NCI-H1417 (cell line): ENCODE measurements around the gene DCBLD2.
A peak's percentile ranks its signal among the peaks of the same experiment; 100 is the strongest.

Experiments used
- DNase-seq, 3 experiments: peaks; one replicate each; lab custom pipeline; 2025; lab: John Stamatoyannopoulos, UW

DCBLD2 gene

DNA sequence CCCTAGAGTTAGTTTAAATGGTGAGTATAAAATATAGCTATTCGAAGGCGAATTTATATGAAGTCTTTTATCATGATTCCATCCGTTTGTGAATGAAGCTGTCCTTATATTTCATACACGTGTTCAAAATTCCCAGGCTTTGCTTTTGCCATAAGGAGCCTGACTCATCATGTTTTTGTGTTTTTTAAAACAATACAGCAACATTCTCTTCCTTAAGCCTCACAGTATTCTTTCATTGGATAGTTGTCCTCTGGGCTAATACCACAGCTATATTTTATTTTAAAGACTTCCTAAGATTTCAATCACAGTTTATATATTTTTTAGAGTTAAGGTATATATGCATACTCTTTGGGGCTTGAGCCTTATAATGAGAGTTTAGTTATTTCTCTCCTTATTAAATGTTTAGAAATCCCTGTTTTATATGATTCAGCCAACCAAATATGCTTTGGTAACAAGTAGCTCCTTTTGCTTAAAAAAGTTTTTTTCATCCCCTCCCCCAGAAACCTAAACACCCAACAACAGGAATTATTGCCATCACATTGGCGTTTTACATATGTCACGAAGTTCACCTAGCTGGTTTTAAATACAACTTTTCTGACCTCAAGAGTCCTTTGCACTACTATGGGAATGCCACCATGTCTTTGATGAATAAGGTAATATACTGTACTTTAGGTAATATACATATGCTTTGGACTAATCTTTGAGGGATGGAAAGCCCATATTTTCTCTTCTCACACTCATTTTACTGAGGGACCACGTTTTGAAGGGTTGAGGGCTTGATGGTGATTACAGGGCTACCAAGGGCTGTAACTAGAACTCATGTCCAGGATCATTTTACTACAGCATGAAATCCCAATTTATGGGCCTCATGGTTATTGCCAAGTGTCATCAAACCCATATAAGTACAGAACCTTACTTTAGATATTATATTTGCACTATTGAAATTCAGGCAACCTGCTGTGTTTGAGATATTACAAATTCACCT, 109.9 kb downstream of the DCBLD2 start:
- no peak for DNase-seq

DNA sequence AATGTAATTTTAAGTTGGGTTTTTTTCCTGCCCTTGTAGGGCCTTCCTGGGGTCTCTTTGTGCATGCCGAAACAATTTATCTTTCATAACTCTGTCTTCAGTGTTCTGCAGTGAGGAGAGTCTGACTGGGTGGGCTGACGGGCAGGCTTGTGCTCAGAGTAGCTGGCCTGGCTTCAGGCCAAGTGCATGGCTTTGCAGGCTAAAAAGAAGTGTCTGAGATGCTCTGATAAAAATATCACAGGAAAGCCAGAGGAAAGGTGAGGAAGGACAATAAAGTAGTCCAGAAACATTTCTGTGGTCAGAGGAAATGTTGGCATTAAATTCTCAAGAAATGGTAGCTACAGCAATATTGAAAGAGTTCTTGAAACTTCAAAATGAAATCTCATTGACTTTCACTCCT, 112.8 kb downstream of the DCBLD2 start:
- DNase-seq = no peak

DNA sequence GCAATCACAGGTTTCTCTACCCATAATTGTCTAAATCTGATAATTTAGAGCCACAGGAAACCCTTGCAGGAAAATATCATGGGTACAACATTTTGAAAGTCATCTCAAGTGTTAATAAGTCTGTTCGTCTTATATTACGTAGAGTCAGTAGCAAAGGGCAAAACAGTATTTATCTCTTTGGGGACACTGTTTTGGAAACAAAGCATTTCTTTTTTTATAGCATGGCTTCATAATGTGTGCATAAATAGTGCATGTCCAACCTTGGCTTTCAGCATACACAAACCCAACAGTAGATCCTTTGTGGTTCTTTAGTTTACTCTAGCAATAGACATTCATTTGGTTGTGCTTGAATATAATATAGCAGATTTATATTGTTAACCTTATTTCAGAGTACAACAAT, 114.3 kb downstream of the DCBLD2 start:
- peak in 1 of 3 experiments; percentile 28 for DNase-seq

DNA sequence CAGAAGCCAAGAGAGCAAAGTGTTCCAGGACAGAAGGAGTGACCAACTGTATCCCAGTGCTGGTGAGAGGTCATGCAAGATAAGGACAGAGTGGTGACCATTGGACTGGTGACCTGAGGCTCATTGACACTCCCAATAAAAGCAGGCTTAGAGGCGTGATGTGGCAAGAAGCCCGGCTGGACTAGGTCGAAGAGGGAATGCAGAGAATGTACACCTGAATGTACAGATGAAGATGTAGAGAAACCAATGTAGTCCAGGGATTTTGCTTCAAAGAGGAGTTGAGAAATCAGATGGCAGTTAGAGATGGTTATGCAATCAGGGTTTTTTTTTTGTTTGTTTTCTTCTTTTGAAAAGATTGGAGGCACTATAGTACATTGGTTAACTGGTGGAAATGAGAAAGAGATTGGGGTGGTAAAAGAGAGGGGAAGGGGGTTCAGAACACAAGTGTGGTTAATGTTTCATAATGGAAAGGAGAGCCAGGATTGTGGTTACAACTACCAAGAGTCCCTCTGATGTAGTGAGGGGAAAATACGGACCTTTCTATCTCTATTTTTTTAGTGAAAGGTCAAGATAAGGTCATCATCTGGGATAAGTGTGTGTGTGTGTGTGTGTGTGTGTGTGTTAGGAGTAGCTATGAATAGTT, 115.0 kb downstream of the DCBLD2 start:
- no peak for DNase-seq

DNA sequence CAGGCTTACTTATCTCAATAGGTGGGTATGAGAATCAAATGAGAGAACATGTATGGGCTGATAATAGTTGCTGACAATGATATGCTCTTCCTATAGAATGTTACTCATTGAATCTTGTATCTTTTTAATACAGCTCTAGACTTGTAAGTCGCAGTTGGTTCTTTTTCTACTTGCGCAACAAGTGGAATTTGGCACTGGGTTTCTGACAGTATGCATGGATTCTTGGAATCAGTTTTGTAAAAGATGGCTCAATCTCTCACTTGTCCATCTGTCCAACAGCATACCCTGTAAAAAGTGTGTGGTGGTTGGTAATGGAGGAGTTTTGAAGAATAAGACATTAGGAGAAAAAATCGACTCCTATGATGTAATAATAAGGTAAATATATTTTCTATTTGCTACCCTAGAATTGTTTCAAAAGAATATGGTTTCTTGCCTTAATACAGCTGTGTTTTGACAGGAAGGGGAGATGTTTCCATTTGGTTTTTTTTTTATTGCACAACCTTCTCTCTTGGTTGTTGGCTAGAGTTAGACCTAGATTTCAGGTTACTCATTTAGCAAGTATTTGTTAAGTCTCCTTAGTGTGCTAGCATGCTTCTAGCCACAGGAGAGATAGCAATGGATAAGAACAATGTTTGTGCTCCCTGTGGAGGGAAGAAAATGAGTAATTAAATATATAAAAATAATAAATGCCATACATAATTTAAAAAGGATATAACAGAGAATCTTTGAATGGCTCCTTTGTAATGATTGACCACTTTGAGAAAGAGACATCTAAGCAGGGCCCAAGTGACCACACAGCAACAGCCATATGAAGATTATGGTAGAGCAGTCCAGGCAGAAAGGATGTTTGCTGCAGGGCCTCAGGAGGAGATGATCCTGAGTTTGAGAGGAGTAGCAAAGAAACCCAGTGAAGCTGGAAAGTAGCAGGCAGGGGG, 116.6 kb downstream of the DCBLD2 start:
- DNase-seq = no peak

DNA sequence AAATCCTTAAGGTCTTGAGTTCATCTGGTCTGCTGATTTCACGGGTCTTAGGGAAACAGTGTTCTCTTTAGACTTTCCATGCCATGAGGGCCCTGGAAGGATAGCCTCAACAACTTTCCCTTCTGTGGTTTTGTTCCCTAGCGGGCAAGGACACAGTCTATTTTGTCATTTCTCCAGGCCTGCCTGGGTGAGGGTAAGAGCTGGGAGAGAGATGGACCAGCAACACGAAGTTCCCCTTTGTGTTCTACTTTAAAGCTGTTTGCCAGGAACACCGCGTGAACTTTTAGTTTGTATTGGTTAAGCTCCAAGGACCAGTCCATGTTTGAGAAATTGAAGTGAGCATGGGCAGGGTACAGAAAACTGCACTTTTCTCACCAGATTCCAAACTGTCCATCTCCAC, 117.5 kb downstream of the DCBLD2 start:
- no peak for DNase-seq

DNA sequence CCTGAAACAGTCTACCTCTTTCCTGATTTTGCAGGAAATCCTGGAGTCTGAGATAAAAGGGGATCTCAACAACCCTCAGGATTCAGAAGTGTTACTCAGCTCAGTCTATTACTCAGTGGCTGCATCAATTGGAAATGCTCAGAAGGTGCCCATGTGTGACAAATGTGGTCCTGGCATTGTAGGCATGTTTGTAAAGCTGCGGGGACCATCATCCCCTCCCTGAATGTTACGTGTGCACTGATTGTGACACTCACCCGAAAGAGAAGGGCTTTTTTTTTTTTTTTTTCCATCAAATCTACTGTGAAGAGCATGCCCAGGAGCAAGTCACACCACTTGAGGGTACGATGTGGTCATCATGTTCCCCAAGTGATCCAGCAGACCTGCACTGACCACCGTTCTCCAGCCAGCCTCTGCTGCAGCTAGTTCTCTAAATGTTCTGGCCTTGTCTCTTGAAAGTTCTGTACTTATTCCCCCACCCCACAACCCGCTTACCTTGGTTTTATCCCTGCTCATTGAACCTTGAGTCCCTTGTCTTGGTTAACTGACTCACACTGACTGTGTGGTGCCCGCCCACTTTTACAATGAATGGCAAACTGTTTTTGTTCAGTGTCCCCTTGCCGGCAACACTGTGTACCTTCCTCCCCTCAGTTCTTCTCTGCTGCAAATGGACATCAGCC, 118.5 kb downstream of the DCBLD2 start:
- no peak for DNase-seq

DNA sequence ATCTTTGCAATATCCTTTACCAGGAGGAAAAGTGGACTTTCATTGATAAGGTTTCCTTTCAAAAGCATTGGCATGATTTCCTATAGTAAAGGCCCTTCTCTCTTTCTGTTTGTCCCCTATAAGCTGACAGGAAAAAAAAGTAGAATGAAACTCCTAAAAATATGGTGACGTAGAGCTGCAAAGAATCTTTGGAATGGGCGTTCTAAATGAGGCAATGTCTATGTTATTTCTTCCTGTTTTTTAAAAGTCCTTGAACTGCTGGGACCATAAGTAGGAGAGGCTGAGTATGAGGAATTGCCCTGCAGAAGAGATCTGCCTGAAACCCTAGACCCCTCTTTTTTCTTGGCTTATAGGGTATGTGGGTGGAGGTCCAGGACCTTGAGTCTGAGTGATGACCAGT, 121.2 kb downstream of the DCBLD2 start:
- DNase-seq = no peak

DNA sequence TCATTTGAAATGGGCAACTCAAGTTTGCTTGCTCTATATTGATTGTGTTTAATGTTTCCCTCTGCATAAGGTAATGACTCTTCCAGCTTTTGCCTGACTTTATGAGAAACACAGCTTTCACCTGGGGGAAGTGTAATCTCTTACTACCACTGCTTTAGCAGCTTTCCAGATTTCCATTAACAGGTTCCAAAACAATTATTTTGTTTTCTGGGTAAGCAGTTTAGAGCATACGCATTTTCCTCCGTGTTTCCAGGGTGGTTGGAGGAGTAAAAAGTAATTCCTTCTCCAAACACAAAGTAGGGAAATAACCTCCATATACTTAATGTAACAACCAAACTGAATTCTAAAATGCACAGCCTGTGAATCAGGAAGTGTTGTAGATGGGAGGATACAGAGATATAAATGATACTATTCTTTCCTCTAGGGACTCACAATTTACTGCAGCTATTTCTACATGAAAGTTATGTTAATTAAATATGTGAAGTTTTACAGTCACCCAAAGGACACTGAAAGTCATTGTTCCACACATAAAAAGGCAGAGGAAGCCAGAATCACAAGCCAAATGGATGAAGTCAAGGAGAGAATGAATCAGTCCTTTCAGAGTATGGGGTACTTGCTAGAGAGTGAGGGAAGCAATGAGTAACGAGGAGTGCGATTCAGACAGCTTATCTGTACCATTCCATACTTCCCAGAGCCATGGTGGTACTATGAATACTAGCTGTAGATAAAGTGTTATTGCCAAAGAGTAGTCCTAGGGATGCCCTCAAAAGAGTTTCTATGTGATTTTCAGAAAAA, 121.8 kb downstream of the DCBLD2 start:
- DNase-seq = no peak

DNA sequence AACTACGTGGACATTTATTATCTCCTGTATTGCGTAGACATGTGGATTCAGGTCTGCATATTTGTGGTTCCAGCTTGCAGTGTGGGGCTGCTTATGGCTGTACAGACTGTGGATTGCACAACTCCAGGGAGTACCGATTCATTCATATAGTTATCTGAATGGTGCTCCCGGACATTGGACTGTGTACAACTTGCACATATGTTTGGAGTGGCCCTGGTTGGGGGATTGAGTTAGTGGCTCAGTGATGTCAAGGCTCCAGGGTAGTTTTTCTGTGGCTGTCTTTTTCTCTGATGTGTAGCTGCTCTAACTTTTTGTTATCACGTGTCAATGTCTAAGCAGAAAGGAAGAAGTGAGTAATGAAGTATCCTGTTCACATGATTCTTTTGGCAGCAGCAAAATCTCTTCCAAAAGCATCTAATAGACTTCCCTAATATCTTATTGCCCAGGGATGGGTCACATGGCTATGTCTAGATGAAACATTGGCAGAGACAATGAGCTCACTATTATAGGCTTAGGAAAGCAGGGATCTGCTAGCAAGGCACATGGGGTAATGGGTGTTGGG, 122.6 kb downstream of the DCBLD2 start:
- DNase-seq = no peak

DNA sequence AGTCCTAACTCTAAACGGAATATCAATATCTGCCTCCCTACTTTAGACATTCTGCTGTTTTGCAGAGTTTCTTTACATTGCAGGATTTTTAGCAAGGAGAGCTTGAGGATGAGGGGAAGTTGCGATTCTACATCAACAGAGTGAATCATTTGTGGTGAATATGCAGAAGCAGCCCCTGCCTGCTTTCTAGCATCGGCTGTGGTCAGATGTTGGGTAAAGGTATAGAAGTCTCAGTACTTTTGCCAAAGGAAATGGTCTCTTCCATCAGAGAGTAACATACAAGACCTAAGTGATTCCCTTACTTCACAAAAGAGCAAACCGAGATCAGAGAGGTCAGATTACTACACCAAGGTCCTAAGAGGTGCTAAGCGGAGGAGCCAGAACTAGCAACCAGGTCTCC, 123.1 kb downstream of the DCBLD2 start:
- DNase-seq = no peak

DNA sequence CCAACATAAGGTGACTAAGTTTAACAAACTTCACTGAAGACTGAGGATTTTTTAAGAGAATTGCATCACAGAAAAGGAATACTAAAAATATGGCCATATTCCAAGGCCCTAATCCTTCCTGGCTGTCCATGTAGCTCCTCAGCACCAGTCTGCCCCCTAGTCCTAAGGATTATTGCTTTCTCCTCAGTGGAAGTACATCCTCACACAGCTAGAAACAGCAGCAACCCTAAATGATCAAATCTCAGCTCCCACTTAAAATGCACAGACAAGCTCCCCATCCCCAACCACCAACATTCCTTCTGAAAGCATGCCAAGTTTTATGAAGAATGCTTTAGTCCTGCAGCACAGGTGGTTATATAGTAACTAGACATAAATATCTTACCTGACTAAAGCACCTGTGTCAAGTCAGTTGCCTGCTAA, 123.7 kb downstream of the DCBLD2 start:
- DNase-seq = no peak

DNA sequence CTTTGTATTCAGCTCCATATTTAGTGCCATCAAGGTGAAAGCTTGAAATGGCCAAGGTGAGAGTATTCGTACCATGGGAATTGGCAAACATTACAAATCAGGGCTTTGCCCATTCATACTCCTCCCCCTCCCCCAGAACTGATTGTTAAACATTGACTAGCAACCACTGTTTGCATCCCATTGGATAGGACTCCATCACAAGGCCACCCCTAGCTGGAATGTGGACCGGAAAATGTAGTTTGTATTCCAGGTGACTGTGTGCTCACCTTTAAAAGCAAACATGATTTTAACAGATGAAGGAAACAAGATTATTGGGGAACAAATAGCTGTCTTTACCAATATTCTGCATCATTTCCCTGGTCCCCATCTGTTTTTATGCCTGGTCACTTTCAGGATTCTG, 124.2 kb downstream of the DCBLD2 start:
- no peak for DNase-seq

DNA sequence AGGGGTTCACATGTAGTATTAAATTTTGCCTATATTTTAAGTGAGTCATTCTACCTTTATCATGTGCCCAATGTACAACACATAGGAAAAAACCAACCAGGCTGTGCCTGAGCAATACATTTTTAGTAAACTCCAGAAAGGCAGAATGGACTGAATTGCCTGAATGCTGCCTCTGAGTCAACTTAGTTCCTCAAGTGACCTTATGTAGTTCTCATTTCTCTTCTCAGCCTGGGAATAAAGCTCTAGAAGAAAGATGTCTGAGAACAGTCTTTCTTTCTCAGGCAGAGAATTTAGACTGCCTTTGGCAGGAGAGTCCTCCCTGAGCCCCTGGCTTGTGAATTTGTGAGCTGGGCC, 125.4 kb downstream of the DCBLD2 start:
- no peak for DNase-seq

DNA sequence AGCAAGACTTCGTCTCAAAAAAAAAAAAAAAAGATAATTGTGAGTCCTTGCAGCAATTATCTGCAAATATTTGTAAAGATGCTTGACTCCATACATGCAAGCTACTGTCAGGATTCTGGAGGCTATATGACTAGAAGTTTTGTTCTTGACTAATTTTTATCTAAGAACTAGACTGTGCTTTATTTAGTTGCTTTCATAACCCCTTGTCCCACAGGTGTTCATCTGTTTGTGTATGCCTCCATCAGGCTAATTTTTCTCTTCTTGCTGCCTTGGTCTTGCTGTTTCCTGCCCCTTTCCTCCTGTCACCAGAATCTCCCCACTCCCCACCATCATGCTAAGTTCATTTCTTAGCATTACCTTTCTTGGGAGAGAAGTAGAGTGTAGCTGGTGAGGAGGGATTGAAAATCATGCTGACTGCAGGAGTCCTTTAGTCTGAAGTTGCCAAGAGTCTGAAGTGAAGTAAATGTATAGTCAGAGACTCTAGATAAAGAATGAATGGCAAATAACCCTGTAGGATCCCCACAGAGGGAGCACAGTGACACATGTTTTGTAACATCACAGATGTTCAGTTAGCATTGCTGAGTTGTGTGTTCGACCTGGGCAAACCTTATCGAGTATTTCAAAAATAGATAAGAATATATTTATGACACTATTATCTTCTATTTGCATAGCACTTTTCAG, 125.9 kb downstream of the DCBLD2 start:
- no peak for DNase-seq

DNA sequence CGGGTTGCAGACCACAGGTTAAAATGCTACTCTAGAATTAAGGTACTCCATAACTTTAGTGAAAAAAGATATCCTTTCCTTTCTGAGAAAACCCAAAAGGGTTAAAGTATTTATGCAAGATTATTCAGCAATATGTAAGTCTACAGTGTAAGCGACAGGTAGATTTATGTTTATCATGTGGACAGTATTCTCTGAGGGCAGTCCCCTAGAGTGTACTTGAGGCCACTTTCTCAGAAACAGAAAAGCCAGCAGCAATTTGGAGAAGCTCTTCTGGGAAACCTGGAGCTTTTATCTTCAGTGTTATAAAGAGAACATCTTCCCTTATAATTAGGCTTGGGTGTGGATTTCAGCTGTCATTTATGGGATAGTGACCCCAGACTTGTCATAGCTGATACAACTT, 129.5 kb downstream of the DCBLD2 start:
- peak in 2 of 3 experiments; percentile 18 to 89 for DNase-seq

DNA sequence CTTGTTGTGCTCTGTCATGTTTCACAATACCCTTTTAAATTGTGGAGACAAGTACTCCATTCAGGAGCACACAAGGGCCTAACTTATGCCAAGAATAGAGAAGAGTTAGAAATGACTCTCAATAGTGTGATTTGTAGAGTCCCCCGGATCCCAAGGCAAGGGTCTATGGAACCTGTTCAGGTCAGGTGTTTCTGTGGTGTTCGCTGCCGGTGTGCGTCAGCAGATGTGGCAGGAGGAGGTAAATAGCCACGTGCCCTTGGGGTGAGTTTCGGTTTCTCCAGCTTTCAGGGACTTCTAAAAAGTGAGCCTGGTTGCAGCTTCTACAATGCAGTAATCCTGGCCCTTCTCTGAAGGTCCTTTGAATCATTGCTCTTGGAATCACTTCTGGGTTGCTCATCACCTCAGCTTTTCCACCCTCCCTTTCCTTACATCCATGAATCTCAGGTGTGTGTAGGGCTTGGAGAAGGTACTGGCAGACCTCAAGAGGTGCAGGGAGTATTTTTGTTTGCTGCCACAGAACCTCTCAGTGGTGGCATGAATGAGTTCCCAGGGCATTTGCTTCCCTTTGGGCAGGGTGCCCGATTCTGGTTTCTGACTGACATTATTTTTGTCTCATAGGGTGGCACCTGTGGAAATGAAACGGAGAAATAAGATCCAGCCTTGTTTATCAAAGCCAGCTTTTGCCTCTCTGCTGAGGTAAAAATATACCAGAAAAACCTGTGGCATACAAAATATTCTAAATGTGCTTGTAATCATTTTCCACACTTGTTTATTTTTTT, 131.0 kb downstream of the DCBLD2 start:
- peak in 1 of 3 experiments; percentile 54 for DNase-seq

DNA sequence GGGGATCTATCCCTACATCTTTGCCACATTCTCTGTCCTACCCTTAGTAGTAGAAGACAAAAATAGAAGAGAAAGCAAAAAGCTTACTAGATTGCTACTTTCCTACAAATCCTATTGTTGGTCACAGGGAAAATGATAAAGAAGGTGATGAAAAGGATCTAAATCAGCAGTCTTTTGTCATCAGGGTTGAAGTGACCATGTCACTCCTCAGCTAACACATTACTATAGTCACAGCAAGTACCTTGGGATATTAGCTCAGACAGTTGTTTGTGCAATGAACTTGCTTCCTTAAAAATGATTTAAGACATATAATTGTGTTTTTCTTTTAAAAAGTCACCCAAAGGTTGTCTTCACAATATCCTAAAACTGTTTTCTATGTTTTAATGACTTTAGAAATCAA, 132.0 kb downstream of the DCBLD2 start:
- DNase-seq = no peak

DNA sequence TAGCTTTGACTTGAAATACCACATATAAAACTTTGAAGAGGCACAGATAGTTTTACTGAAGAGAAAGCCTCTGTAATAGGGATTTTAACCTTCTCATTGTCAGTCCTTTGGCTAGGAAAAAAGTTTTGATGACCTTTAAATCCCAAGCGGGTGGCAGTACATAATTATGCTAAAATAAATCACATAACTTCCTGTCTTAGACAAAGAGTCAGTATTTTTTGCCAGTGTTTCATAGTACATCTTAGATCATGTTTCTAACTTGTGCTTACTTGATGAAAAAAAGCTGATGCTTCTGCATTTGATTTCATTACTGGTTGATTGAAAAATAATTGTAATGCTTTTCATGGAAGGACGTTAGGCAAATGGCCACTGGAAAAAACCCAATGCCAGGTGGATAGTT, 132.5 kb downstream of the DCBLD2 start:
- DNase-seq = no peak
